Neural progenitor cell (in vitro differentiated cells): Measurements from ENCODE around the gene VAMP3. TPM values are rescaled to one million over a fixed set of nuclear protein-coding genes. Genes with fewer than 3 reads are reported as not detected.

Source experiments
- DNase-seq: peaks from one replicate; pipeline ENCODE4 v3.0.0-alpha.2; 2016; ENCODE audit warnings: low spot score
- H2AFZ ChIP-seq: fragments of 200-600 bp; sonication (generic); replicated peaks from 2 replicates; pipeline ENCODE4 v1.6.1; 2016; ENCODE audit warnings: antibody characterized with exemption
- H3F3A ChIP-seq: fragments of 200-600 bp; sonication (generic); 2 replicates; pipeline ENCODE4 v1.6.1; 2016; ENCODE audit warnings: antibody characterized with exemption, low read depth
- H3K27ac ChIP-seq: fragments of 200-600 bp; sonication (generic); 2 replicates; pipeline ENCODE4 v1.5.1; 2016; ENCODE audit warnings: mild to moderate bottlenecking
- H3K27me3 ChIP-seq: fragments of 200-600 bp; sonication (generic); 2 replicates; pipeline ENCODE4 v1.6.1; 2016; ENCODE audit warnings: mild to moderate bottlenecking, moderate library complexity
- H3K36me3 ChIP-seq: fragments of 200-600 bp; sonication (generic); 2 replicates; pipeline ENCODE4 v1.5.1; 2016
- H3K4me1 ChIP-seq: fragments of 200-600 bp; sonication (generic); 2 replicates; pipeline ENCODE4 v1.6.1; 2016; ENCODE audit warnings: mixed run types
- H3K4me2 ChIP-seq: fragments of 200-600 bp; sonication (generic); 2 replicates; pipeline ENCODE4 v1.6.1; 2016
- H3K4me3 ChIP-seq: fragments of 200-600 bp; sonication (generic); 2 replicates; pipeline ENCODE4 v1.5.1; 2016
- H3K79me2 ChIP-seq: fragments of 200-600 bp; sonication (generic); 2 replicates; pipeline ENCODE4 v1.6.1; 2016; ENCODE audit warnings: low read depth
- H3K9ac ChIP-seq: fragments of 200-600 bp; sonication (generic); 2 replicates; pipeline ENCODE4 v1.6.1; 2016
- H3K9me3 ChIP-seq: fragments of 200-600 bp; sonication (generic); 2 replicates; pipeline ENCODE4 v1.5.1; 2016; ENCODE audit warnings: low read depth
- H4K20me1 ChIP-seq: fragments of 200-600 bp; sonication (generic); 2 replicates; pipeline ENCODE4 v1.6.1; 2016; ENCODE audit warnings: low read depth
- H3K27ac Mint-ChIP-seq: 3 replicates; pipeline ENCODE4 v1.8.0; 2021; ENCODE audit warnings: mixed read lengths
- H3K27me3 Mint-ChIP-seq: 2 replicates; pipeline ENCODE4 v1.8.0; 2022; ENCODE audit warnings: low read depth, mild to moderate bottlenecking, inconsistent platforms, moderate library complexity, mixed read lengths; ENCODE audit not compliant: insufficient read depth
- H3K36me3 Mint-ChIP-seq: 3 replicates; pipeline ENCODE4 v1.8.0; 2021; ENCODE audit warnings: mixed read lengths
- H3K4me1 Mint-ChIP-seq: 3 replicates; pipeline ENCODE4 v1.8.0; 2021; ENCODE audit warnings: mixed read lengths
- H3K4me3 Mint-ChIP-seq: 3 replicates; pipeline ENCODE4 v1.8.0; 2021; ENCODE audit warnings: mild to moderate bottlenecking, moderate library complexity, mixed read lengths
- H3K9me3 Mint-ChIP-seq: 3 replicates; pipeline ENCODE4 v1.8.0; 2020; ENCODE audit warnings: mixed read lengths
- CTCF ChIP-seq: fragments of 200-600 bp; sonication (generic); IDR thresholded peaks from 2 replicates; pipeline ENCODE4 v1.5.1; 2017; ENCODE audit warnings: antibody characterized with exemption, mild to moderate bottlenecking
- EZH2 ChIP-seq: fragments of 200-600 bp; sonication (generic); IDR thresholded peaks from 2 replicates; pipeline ENCODE4 v1.6.1; 2017; ENCODE audit warnings: antibody characterized with exemption, mild to moderate bottlenecking, moderate library complexity
- EZH2phosphoT487 ChIP-seq: fragments of 200-600 bp; sonication (generic); IDR thresholded peaks from 2 replicates; pipeline ENCODE4 v1.6.1; 2017; ENCODE audit warnings: antibody characterized with exemption
- total RNA-seq: library from RNA; depleted of rRNA; stranded (reverse); fragments of >200 nt; gene quantifications from 2 replicates; pipeline ENCODE4 v1.2.3, GENCODE V29; 2015; ENCODE audit warnings: low replicate concordance

The VAMP3 gene
- total RNA-seq, 1 donor from 2014 or later, result 66.6 TPM

- Mint-ChIP-seq H3K9me3 (peaks cover 3% of the 10 kb centered on the region), H3K27ac (peak within 1 kb of the TSS; percentile 46), H3K36me3 (peaks cover 39% of the 10 kb centered on the region), H3K4me1 (peaks cover 13% of the 10 kb centered on the region), H3K27me3 (peaks cover 2% of the 10 kb centered on the region), H3K4me3 (peak within 1 kb of the TSS; percentile 84)
- DNase-seq, result peak; percentile 99
- H4K20me1 ChIP-seq, result no peaks in the 10 kb centered on the region
- peaks cover 11% of the 10 kb centered on the region for H3K27me3 ChIP-seq
- peaks cover 3% of the 10 kb centered on the region for H3K36me3 ChIP-seq
- H3K27ac ChIP-seq, result peak within 1 kb of the TSS; percentile 16
- no peaks in the 10 kb centered on the region for H3K79me2 ChIP-seq
- H2AFZ ChIP-seq, result no peak within 1 kb of the TSS
- H3K9me3 ChIP-seq, result peaks cover 4% of the 10 kb centered on the region
- no peaks in the 10 kb centered on the region for H3K4me1 ChIP-seq
- H3K9ac ChIP-seq, result no peak within 1 kb of the TSS
- TF ChIP-seq EZH2 (no peak), EZH2phosphoT487 (no peak), CTCF (no peak)
- H3K4me3 ChIP-seq, result peak within 1 kb of the TSS; percentile 45
- H3F3A ChIP-seq, result peaks cover 33% of the 10 kb centered on the region
- peak within 1 kb of the TSS; percentile 69 for H3K4me2 ChIP-seq
Measured at GRCh38 chr1:7783826-7784491, 12.9 kb downstream of the VAMP3 start, which contains the start of gene PER3. Gene PER3 (plus strand): TSS chr1:7784291. CDS start chr1:7784878, 587 bp downstream.

- H3K4me2 ChIP-seq, result peak overlapping the region; percentile 53
- no peaks in the 10 kb centered on the region for H4K20me1 ChIP-seq
- H2AFZ ChIP-seq, result no peak overlapping the region
- peaks cover 13% of the 10 kb centered on the region for H3K4me1 Mint-ChIP-seq
- peaks cover 45% of the 10 kb centered on the region for H3K36me3 Mint-ChIP-seq
- no peaks in the 10 kb centered on the region for H3K4me1 ChIP-seq
- no peak overlapping the region for H3K27ac Mint-ChIP-seq
- H3K9me3 Mint-ChIP-seq, result peaks cover 8% of the 10 kb centered on the region
- no peak overlapping the region for H3K27ac ChIP-seq
- H3F3A ChIP-seq, result peaks cover 33% of the 10 kb centered on the region
- H3K4me3 Mint-ChIP-seq, result peak overlapping the region; percentile 7
- H3K27me3 Mint-ChIP-seq, result peaks cover 2% of the 10 kb centered on the region
- H3K9ac ChIP-seq, result no peak overlapping the region
- peak overlapping the region; percentile 10 for H3K4me3 ChIP-seq
- H3K36me3 ChIP-seq, result peaks cover 3% of the 10 kb centered on the region
- peak; percentile 15 for DNase-seq
- TF ChIP-seq EZH2phosphoT487 (no peak), EZH2 (no peak), CTCF (no peak)
- H3K9me3 ChIP-seq, result peaks cover 4% of the 10 kb centered on the region
- H3K79me2 ChIP-seq, result no peaks in the 10 kb centered on the region
- peaks cover 11% of the 10 kb centered on the region for H3K27me3 ChIP-seq
Measured at GRCh38 chr1:7784492-7785071, 13.5 kb downstream of the VAMP3 start.

- no peak overlapping the region for H3K4me2 ChIP-seq
- peaks cover 50% of the 10 kb centered on the region for H3K36me3 Mint-ChIP-seq
Measured at GRCh38 chr1:7785108-7785507, 14.0 kb downstream of the VAMP3 start.

More at GRCh38 chr1:7785108-7785507, 14.0 kb downstream of the VAMP3 start:
- Mint-ChIP-seq H3K9me3 (peaks cover 13% of the 10 kb centered on the region), H3K4me1 (peaks cover 13% of the 10 kb centered on the region), H3K27ac (peak overlapping the region; percentile 46), H3K4me3 (peak overlapping the region; percentile 7), H3K27me3 (peaks cover 2% of the 10 kb centered on the region)
- Histone ChIP-seq H2AFZ (no peak overlapping the region), H3K9ac (no peak overlapping the region), H3K27ac (no peak overlapping the region), H3K4me1 (no peaks in the 10 kb centered on the region), H3K9me3 (peaks cover 8% of the 10 kb centered on the region), H3K27me3 (peaks cover 11% of the 10 kb centered on the region), H3K36me3 (peaks cover 3% of the 10 kb centered on the region), H3K4me3 (no peak overlapping the region), H3F3A (peaks cover 33% of the 10 kb centered on the region), H4K20me1 (no peaks in the 10 kb centered on the region), H3K79me2 (no peaks in the 10 kb centered on the region)
- no peak for DNase-seq
- TF ChIP-seq CTCF (no peak), EZH2phosphoT487 (no peak), EZH2 (no peak)
